Ishikawa (cell line): ENCODE measurements around the gene MRPL14.

ENCODE experiments used
- CEBPB ChIP-seq: IDR thresholded peaks from 2 replicates; pipeline ENCODE4 v1.6.1; 2012
- CREB1 ChIP-seq: IDR thresholded peaks from 2 replicates; pipeline ENCODE4 v1.6.1; 2012; ENCODE audit warnings: low read depth
- EGR1 ChIP-seq: IDR thresholded peaks from 2 replicates; pipeline ENCODE4 v1.6.1; 2012
- EP300 ChIP-seq: IDR thresholded peaks from 2 replicates; pipeline ENCODE4 v1.6.1; 2012; ENCODE audit warnings: borderline replicate concordance
- FOXM1 ChIP-seq: IDR thresholded peaks from 2 replicates; pipeline ENCODE4 v1.6.1; 2012; ENCODE audit warnings: low read depth, borderline replicate concordance
- NFIC ChIP-seq: IDR thresholded peaks from 2 replicates; pipeline ENCODE4 v1.6.1; 2012
- RAD21 ChIP-seq: IDR thresholded peaks from 2 replicates; pipeline ENCODE4 v1.6.1; 2012; ENCODE audit warnings: low read depth
- TAF1 ChIP-seq: IDR thresholded peaks from 2 replicates; pipeline ENCODE4 v1.6.1; 2012; ENCODE audit warnings: low read depth, mild to moderate bottlenecking
- TCF12 ChIP-seq: IDR thresholded peaks from 2 replicates; pipeline ENCODE4 v1.6.1; 2012; ENCODE audit warnings: low read depth
- TEAD4 ChIP-seq: IDR thresholded peaks from 2 replicates; pipeline ENCODE4 v1.6.1; 2012
- YY1 ChIP-seq: IDR thresholded peaks from 2 replicates; pipeline ENCODE4 v1.6.1; 2012; ENCODE audit warnings: low read depth
- ZBTB7A ChIP-seq: IDR thresholded peaks from 2 replicates; pipeline ENCODE4 v1.6.1; 2012; ENCODE audit warnings: low read depth
- TF ChIP-seq, protein P1 (sequence below): IDR thresholded peaks from 2 replicates; pipeline ENCODE4 v1.6.1; 2012
- TF ChIP-seq, protein P2 (sequence below): IDR thresholded peaks from 2 replicates; pipeline ENCODE4 v1.6.1; 2012; ENCODE audit warnings: low read depth, mild to moderate bottlenecking
- TF ChIP-seq, protein P3 (sequence below): IDR thresholded peaks from 2 replicates; pipeline ENCODE4 v1.6.1; 2012

The MRPL14 gene

DNA sequence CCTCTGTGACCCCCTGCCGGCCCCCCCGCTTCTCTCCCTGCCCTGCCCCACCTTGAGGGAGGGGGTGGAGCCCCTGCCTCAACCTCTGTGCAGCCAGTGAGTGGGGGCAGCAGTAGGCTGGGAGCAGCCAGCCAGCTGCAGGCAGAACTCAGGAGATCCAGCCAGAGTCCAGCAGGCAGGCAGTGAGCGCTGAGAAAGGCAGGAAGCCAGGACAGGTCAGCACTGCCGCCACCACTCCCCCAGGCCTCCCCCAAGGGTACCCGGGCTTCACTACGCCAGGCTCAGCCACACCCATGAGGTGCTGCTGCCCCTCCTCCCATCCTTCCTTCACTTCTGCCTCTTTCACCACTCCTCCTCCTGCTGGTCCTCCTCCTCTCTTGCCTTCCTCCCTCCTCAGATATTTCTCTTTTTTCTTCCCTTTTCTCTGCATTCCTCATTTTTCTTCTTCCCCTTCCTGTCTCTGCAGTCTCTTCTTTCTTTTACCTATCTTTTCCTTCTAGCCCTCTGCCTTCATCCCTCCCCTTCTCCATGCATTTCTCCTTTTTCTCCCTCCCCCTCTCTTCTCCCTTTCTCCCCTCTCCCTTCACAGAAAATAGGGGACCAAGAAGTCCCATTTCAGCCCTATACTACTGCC, 11.6 kb upstream of the MRPL14 start:
- TF ChIP-seq TAF1 = no peak
- no peak for TF ChIP-seq EGR1
- TF ChIP-seq NFIC = no peak
- TF ChIP-seq, protein P1, sequence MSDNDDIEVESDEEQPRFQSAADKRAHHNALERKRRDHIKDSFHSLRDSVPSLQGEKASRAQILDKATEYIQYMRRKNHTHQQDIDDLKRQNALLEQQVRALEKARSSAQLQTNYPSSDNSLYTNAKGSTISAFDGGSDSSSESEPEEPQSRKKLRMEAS = no peak
- TF ChIP-seq, protein P2, sequence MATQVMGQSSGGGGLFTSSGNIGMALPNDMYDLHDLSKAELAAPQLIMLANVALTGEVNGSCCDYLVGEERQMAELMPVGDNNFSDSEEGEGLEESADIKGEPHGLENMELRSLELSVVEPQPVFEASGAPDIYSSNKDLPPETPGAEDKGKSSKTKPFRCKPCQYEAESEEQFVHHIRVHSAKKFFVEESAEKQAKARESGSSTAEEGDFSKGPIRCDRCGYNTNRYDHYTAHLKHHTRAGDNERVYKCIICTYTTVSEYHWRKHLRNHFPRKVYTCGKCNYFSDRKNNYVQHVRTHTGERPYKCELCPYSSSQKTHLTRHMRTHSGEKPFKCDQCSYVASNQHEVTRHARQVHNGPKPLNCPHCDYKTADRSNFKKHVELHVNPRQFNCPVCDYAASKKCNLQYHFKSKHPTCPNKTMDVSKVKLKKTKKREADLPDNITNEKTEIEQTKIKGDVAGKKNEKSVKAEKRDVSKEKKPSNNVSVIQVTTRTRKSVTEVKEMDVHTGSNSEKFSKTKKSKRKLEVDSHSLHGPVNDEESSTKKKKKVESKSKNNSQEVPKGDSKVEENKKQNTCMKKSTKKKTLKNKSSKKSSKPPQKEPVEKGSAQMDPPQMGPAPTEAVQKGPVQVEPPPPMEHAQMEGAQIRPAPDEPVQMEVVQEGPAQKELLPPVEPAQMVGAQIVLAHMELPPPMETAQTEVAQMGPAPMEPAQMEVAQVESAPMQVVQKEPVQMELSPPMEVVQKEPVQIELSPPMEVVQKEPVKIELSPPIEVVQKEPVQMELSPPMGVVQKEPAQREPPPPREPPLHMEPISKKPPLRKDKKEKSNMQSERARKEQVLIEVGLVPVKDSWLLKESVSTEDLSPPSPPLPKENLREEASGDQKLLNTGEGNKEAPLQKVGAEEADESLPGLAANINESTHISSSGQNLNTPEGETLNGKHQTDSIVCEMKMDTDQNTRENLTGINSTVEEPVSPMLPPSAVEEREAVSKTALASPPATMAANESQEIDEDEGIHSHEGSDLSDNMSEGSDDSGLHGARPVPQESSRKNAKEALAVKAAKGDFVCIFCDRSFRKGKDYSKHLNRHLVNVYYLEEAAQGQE = no peak
- no peak for TF ChIP-seq RAD21
- no peak for TF ChIP-seq TCF12
- no peak for TF ChIP-seq FOXM1

DNA sequence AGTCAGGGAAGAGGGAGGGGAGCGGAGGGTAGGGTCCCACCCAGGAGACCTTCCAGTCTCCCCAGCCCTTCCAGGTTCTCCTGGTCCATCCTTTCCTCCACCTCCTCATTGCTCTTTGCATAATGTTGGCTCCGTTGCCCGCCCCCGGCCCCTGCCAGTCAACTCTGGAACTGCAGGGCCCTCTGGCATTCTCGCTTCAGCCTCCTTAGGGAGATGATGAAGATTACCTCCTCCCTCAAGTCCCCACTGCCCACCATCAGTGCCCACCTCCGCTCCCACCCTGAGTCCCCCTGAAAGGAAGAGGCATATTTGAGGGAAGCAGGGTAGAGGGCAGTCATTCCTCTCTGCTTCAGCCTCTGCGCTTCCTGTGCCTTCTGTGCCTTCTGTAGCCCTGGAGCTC, 8.6 kb upstream of the MRPL14 start:
- TF ChIP-seq RAD21 (no peak), FOXM1 (no peak), YY1 (no peak), TAF1 (no peak), CEBPB (no peak), CREB1 (no peak), NFIC (no peak)
- TF ChIP-seq, protein P2 = no peak

DNA sequence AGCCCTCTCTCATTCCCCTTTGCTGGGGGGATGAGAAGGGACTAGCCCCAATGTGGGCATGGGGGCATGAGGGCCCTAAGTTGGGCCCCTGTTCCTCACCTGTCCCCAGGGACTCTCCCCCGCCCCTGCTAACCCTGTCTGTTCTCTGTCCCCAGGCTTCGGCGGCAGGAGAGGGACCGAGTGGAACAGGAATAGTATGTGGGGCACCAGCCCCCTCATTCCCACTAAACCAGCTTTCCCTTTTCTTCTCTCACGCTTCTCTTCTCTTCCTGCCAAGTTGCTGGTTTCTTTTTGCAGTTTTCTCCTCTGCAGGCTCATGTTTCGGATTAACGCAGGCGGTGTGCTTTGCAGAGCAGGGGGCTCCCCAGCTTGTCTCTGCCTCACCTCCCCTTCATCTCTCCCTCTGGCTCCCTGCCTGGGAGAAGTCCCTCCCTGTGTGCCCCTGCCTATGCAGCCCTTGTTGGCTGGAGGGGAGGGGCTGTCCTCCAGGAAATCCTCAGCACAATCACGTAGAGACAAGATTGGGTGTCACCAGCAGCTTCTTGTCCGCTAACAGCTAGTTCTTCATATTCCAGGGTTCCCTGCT, 8.0 kb upstream of the MRPL14 start:
- no peak for TF ChIP-seq TCF12
- no peak for TF ChIP-seq EGR1
- no peak for TF ChIP-seq FOXM1
- no peak for TF ChIP-seq CREB1
- no peak for TF ChIP-seq CEBPB
- TF ChIP-seq TAF1 = no peak
- no peak for TF ChIP-seq YY1
- TF ChIP-seq, protein P2 = no peak
- TF ChIP-seq RAD21 = no peak
- TF ChIP-seq ZBTB7A = no peak
- TF ChIP-seq TEAD4 = no peak

DNA sequence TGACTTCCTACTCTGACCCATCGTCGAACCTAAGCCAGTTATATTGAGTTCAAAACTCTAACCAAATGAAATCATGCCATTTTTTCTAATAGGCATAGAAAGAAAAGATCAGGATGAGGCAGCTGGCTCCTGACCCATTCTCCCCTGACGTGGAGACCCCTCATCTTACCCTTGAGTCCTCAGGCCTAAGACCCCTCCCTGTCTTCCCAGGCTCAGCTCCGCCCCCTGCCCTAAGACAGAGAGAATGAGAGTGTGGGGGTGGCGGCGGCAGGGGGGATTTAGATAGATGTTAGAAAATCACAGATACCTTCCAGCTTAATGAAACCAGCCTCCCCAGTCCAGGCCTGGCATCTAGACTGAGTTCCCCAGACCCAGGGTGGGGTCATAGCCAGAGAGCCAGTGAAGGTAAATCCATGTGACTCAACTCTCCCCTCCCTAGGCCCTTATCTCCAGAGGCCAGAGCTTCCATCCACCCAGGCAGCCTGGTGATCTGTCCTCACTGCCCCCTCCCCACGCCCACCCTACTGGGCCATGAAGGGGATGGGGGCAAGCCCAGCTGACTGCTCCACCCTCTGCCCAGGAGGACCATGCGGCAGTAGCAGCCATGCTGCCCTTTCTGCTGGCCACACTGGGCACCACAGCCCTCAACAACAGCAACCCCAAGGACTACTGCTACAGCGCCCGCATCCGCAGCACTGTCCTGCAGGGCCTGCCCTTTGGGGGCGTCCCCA, 6.9 kb upstream of the MRPL14 start:
- TF ChIP-seq CREB1 = no peak
- no peak for TF ChIP-seq YY1
- TF ChIP-seq EP300 = no peak
- TF ChIP-seq EGR1 = no peak
- TF ChIP-seq, protein P2 = no peak
- TF ChIP-seq NFIC = no peak
- TF ChIP-seq TCF12 = no peak
- TF ChIP-seq TEAD4 = no peak
- no peak for TF ChIP-seq CEBPB
- no peak for TF ChIP-seq TAF1
- TF ChIP-seq, protein P1 = no peak
- TF ChIP-seq FOXM1 = no peak
- TF ChIP-seq, protein P3, sequence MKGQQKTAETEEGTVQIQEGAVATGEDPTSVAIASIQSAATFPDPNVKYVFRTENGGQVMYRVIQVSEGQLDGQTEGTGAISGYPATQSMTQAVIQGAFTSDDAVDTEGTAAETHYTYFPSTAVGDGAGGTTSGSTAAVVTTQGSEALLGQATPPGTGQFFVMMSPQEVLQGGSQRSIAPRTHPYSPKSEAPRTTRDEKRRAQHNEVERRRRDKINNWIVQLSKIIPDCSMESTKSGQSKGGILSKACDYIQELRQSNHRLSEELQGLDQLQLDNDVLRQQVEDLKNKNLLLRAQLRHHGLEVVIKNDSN = no peak
- no peak for TF ChIP-seq ZBTB7A
- no peak for TF ChIP-seq RAD21
